Activated naive CD8-positive, alpha-beta T cell treated with anti-CD3 and anti-CD28 coated beads, Interleukin-2, amount 10 ng/mL, durations not matched to agents 7 days and 5 days (primary cell): Measurements from ENCODE around the gene ETV5. TPM values are rescaled to one million over a fixed set of nuclear protein-coding genes. Genes with fewer than 3 reads are reported as not detected.

Experiments
- ATAC-seq: fragments of 150-1000 bp; cut with Tn5 transposase; one replicate; pipeline ENCODE4 v1.10.0; 2021; ENCODE audit warnings: low read depth, moderate library complexity
- POLR2A ChIA-PET: fragments of 350-600 bp; sonication (Branson Sonifier 250); formaldehyde crosslinking; loops from one replicate; lab custom pipeline; 2021; ENCODE audit warnings: antibody characterized with exemption; lab: Charles Lee
- DNase-seq: peaks from one replicate; pipeline ENCODE4 v3.0.0; 2021
- H3K27ac Mint-ChIP-seq: one replicate; pipeline ENCODE4 v1.8.0; 2022; ENCODE audit warnings: mild to moderate bottlenecking, mixed read lengths
- H3K27me3 Mint-ChIP-seq: one replicate; pipeline ENCODE4 v1.8.0; 2022; ENCODE audit warnings: mild to moderate bottlenecking, moderate library complexity, mixed read lengths
- H3K36me3 Mint-ChIP-seq: one replicate; pipeline ENCODE4 v1.8.0; 2021; ENCODE audit warnings: mild to moderate bottlenecking, mixed read lengths
- H3K4me1 Mint-ChIP-seq: one replicate; pipeline ENCODE4 v1.8.0; 2021; ENCODE audit warnings: mixed read lengths
- H3K4me3 Mint-ChIP-seq: one replicate; pipeline ENCODE4 v1.8.0; 2022; ENCODE audit warnings: mild to moderate bottlenecking, moderate library complexity, mixed read lengths
- H3K9me3 Mint-ChIP-seq: one replicate; pipeline ENCODE4 v1.8.0; 2021; ENCODE audit warnings: mixed read lengths
- total RNA-seq, 2 experiments: library from RNA; stranded (reverse); gene quantifications; one replicate each; pipeline ENCODE4 v1.2.3, GENCODE V29; 2021

The ETV5 gene
- total RNA-seq, 2 experiments from 2014 or later: 1.4 to 2.0 TPM

- Mint-ChIP-seq H3K4me1 (no peaks in the 10 kb centered on the region), H3K27ac (no peak overlapping the region), H3K27me3 (peaks cover 30% of the 10 kb centered on the region), H3K9me3 (no peaks in the 10 kb centered on the region), H3K36me3 (no peaks in the 10 kb centered on the region), H3K4me3 (no peak overlapping the region)
- no peak for ATAC-seq
- POLR2A ChIA-PET: no interaction called here
- no peak for DNase-seq
Measured at GRCh38 chr3:186004209-186004608, 104.7 kb downstream of the ETV5 start.

DNA sequence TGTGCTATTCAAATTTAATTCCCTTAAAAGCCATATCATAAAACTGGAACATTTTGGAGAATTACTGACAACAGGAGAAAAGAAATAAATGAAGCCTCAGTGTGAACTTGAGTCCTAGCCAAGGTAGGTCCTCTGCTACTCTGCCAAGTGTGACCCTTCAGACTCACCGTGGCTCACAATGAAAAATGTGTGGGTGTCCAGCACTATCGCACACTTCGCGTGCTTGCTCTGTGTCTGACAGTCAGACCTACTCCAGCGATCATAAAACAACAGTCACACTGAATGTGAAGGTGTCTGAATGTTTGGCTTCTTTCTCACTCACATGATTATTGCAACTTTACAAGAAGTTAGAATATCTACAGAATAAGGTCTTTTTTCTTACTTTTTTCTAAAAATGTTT is 105.3 kb downstream of the ETV5 start:
- Mint-ChIP-seq H3K36me3 (no peaks in the 10 kb centered on the region), H3K9me3 (no peaks in the 10 kb centered on the region), H3K4me1 (no peaks in the 10 kb centered on the region), H3K27ac (no peak overlapping the region), H3K27me3 (peaks cover 30% of the 10 kb centered on the region), H3K4me3 (no peak overlapping the region)
- no peak for ATAC-seq
- POLR2A ChIA-PET: no interaction called here
- DNase-seq: no peak

DNA sequence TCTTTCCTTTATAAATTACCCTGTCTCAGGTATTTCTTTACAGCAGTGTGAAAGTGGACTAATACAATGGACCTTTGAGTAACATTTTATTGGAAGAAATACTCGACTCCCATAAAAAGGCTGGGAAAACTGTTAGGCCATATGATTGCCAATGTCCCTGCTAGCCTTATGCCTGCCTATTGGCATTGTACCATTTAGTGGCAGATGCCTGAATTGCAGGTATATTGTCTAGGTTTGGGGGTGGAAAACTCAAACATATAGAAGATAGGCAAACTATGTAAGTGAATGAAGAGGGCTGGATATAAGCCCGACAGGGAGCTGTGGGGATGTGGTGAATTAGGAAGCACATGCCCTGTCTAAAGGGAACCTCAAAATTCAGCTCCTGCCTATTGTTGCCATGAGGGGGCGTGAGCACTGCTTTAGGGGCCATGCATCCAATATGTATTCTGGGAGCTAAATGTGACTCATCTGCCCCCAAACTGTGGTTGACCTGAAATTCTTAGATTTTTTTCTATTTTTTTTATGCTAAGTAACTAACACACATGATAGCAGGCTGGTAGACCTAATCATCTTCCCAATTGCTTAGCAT is 105.9 kb downstream of the ETV5 start:
- ATAC-seq (peak; percentile 30), DNase-seq (no peak)
- no peaks in the 10 kb centered on the region for H3K9me3 Mint-ChIP-seq
- H3K27ac Mint-ChIP-seq: no peak overlapping the region
- H3K4me1 Mint-ChIP-seq: no peaks in the 10 kb centered on the region
- H3K27me3 Mint-ChIP-seq: peaks cover 28% of the 10 kb centered on the region
- H3K4me3 Mint-ChIP-seq: no peak overlapping the region
- POLR2A ChIA-PET: interaction anchor here (0.6 kb wide), 1 partner anchor 110 kb away, joined by 3 read pairs; no protein-coding TSS in a partner anchor
- H3K36me3 Mint-ChIP-seq: no peaks in the 10 kb centered on the region

DNA sequence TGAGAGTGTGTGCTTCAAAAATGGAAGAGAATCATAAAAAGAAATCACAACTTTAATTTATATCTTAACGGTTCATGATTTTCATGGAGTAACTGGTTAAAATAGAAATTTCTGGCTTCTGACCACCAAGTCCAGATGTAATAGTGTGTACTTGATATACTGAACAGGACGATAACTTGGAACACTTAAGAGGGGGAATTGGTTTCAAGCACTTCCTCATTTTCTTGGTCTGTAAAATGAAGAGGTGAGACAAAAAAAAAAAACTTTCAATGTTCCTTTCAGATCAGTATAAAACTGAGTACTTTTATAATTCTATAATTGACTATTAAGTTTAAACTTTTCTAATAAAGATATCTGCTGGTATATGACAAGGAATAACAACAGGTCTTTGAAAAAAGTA is 107.0 kb downstream of the ETV5 start:
- Mint-ChIP-seq H3K27me3 (peaks cover 26% of the 10 kb centered on the region), H3K9me3 (no peaks in the 10 kb centered on the region), H3K4me3 (no peak overlapping the region), H3K27ac (no peak overlapping the region), H3K4me1 (no peaks in the 10 kb centered on the region), H3K36me3 (no peaks in the 10 kb centered on the region)
- POLR2A ChIA-PET: no interaction called here
- DNase-seq (no peak), ATAC-seq (no peak)

DNA sequence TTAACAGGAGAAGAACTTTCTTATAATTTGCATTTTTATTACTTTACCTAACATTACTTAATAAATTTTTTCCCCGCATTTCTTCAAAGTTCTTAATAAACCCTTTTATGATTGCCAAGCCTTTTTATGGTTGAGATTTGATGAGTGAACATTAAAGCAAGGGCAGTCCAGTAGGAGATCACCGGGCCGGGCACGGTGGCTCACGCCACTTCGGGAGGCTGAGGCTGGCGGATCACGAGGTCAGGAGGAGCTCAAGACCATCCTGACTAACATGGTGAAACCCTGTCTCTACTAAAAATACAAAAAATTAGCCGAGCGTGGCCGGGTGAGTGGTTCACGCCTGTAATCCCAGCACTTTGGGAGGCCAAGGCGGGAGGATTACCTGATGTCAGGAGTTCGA is 109.7 kb downstream of the ETV5 start:
- Mint-ChIP-seq H3K4me1 (no peaks in the 10 kb centered on the region), H3K27ac (no peak overlapping the region), H3K4me3 (no peak overlapping the region), H3K9me3 (no peaks in the 10 kb centered on the region), H3K27me3 (peaks cover 26% of the 10 kb centered on the region), H3K36me3 (no peaks in the 10 kb centered on the region)
- ATAC-seq (no peak), DNase-seq (no peak)
- POLR2A ChIA-PET: no interaction called here

DNA sequence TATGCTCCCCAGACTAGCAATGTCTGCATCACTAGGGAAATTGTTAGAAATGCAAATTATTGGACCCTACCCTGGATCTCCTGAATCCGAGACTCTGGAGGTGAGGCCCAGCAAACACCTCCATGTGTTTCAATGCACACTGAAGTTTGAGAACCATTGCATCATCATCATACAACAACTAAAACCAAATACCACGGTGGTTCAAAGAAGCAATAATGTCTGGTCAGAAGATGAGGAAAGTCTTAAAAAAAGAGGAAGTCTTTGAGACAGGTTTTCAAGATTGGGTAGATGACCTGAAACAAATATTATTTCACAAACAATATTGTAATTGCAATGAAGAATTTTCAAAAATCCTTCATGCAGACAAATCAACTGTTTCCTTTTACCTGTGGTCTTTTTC is 110.8 kb downstream of the ETV5 start:
- no peak overlapping the region for H3K4me3 Mint-ChIP-seq
- H3K4me1 Mint-ChIP-seq: no peaks in the 10 kb centered on the region
- peaks cover 27% of the 10 kb centered on the region for H3K27me3 Mint-ChIP-seq
- H3K27ac Mint-ChIP-seq: no peak overlapping the region
- H3K36me3 Mint-ChIP-seq: no peaks in the 10 kb centered on the region
- ATAC-seq: no peak
- no peak for DNase-seq
- no peaks in the 10 kb centered on the region for H3K9me3 Mint-ChIP-seq
- POLR2A ChIA-PET: no interaction called here

- no peak overlapping the region for H3K27ac Mint-ChIP-seq
- ATAC-seq (no peak), DNase-seq (no peak)
- H3K36me3 Mint-ChIP-seq: no peaks in the 10 kb centered on the region
- H3K4me1 Mint-ChIP-seq: no peaks in the 10 kb centered on the region
- POLR2A ChIA-PET: no interaction called here
- no peak overlapping the region for H3K4me3 Mint-ChIP-seq
- H3K9me3 Mint-ChIP-seq: no peaks in the 10 kb centered on the region
- H3K27me3 Mint-ChIP-seq: peaks cover 17% of the 10 kb centered on the region
Measured at GRCh38 chr3:185997130-185997529, 111.8 kb downstream of the ETV5 start.

Other genes starting within 250 kb of the ETV5 start
- gene TRA2B, start 171.1 kb downstream of the ETV5 start, total RNA-seq: 100 to 1,000 TPM; 222 to 243 TPM